C4-2B (cell line): ENCODE data around the gene SZT2.

Experiments used
- ZFX ChIP-seq: fragments of 450-650 bp; IDR thresholded peaks from 2 replicates; pipeline ENCODE4 v1.6.1; 2017
- TF ChIP-seq, protein P1 (sequence below): fragments of 450-650 bp; conservative IDR thresholded peaks from 2 replicates; pipeline ENCODE4 v1.5.1; 2017; ENCODE audit warnings: mild to moderate bottlenecking

DNA sequence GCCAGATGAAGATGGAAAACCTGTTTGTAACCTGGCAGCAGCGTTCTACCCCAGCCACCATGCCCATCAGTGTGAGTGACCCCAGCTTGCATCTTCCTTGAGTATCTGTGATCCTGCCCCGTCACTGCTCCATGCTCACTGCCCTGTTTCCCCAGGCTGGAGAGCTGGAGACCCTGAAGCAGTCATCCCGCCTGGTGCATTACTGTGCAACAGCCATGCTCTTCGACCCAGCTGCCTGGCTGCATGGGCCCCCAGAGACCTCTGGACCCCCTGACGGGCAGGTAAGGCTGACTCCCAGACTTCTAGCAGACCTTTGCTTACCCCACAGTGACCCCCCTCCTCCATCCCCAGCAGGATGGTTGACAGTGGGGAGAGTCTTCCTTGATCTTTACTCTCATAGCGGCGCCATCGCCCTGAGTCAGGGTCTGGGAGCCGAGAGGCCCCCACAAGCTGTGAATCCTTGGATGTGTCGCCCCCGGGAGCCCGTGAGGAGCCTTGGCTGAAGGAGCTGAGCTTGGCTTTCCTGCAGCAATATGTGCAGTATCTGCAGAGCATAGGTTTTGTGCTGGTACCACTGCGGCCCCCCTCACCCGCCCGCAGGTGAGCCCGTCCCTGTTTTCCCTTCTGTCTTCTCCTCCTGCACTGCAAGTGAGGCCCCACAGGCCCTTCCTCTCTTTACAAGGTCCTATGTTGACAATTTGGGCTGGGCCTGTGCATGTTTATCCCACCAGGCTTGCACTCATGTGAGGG lies 53.7 kb downstream of the SZT2 start:
- TF ChIP-seq, protein P1, sequence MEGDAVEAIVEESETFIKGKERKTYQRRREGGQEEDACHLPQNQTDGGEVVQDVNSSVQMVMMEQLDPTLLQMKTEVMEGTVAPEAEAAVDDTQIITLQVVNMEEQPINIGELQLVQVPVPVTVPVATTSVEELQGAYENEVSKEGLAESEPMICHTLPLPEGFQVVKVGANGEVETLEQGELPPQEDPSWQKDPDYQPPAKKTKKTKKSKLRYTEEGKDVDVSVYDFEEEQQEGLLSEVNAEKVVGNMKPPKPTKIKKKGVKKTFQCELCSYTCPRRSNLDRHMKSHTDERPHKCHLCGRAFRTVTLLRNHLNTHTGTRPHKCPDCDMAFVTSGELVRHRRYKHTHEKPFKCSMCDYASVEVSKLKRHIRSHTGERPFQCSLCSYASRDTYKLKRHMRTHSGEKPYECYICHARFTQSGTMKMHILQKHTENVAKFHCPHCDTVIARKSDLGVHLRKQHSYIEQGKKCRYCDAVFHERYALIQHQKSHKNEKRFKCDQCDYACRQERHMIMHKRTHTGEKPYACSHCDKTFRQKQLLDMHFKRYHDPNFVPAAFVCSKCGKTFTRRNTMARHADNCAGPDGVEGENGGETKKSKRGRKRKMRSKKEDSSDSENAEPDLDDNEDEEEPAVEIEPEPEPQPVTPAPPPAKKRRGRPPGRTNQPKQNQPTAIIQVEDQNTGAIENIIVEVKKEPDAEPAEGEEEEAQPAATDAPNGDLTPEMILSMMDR: no peak
- TF ChIP-seq ZFX: no peak
